Keratinocyte (primary cell): Measurements from ENCODE around the gene MEAF6. TPM values are rescaled to one million over a fixed set of nuclear protein-coding genes. Genes with fewer than 3 reads are reported as not detected.

ENCODE experiments used
- DNase-seq: peaks from one replicate; pipeline ENCODE4 v3.0.0-alpha.2; 2011; ENCODE audit warnings: low read depth, missing footprints, low spot score
- FAIRE-seq: peaks from 2 replicates; lab custom pipeline; 2011; peaks lifted over from hg19 to GRCh38; lab: Jason Lieb, UNC
- H2AFZ ChIP-seq: 2 replicates; pipeline ENCODE4 v1.6.0; 2012; ENCODE audit warnings: low read length, control low read depth, inconsistent platforms; ENCODE audit not compliant: control insufficient read depth
- H3K27ac ChIP-seq: 2 replicates; pipeline ENCODE4 v1.5.1; 2011; ENCODE audit warnings: low read length; ENCODE audit not compliant: control insufficient read depth, insufficient read depth
- H3K27me3 ChIP-seq: 3 replicates; pipeline ENCODE4 v1.6.0; 2011; ENCODE audit warnings: low read length; ENCODE audit not compliant: control insufficient read depth, insufficient read depth; ENCODE audit errors: extremely low read depth
- H3K36me3 ChIP-seq, 2 experiments: 2 replicates in 1 of 2; 3 replicates in 1 of 2; pipeline ENCODE4 v1.5.1; 2011; ENCODE audit warnings: low read length in 2 of 2, mild to moderate bottlenecking in 1 of 2; ENCODE audit not compliant: control insufficient read depth in 2 of 2, insufficient read depth in 2 of 2; ENCODE audit errors: extremely low read depth in 1 of 2
- H3K4me1 ChIP-seq: 3 replicates; pipeline ENCODE4 v1.5.1; 2011; ENCODE audit warnings: low read length; ENCODE audit not compliant: control insufficient read depth, insufficient read depth; ENCODE audit errors: extremely low read depth
- H3K4me2 ChIP-seq: 3 replicates; pipeline ENCODE4 v1.6.0; 2011; ENCODE audit warnings: low read depth, low read length; ENCODE audit not compliant: control insufficient read depth, insufficient read depth; ENCODE audit errors: extremely low read depth
- H3K4me3 ChIP-seq, 3 experiments: fragments of 200-600 bp in 1 of 3; sonication (generic) in 1 of 3; 2 replicates in 2 of 3; 3 replicates in 1 of 3; pipeline ENCODE4 v1.5.1; 2011 to 2016; ENCODE audit warnings: low read length in 3 of 3, mild to moderate bottlenecking in 3 of 3, control low read depth in 2 of 3, inconsistent platforms in 1 of 3, low read depth in 1 of 3, mixed read lengths in 1 of 3, mixed run types in 1 of 3, moderate library complexity in 1 of 3; ENCODE audit not compliant: control insufficient read depth in 2 of 3, insufficient read depth in 2 of 3; ENCODE audit errors: extremely low read depth in 1 of 3
- H3K79me2 ChIP-seq: 2 replicates; pipeline ENCODE4 v1.6.0; 2012; ENCODE audit warnings: low read length; ENCODE audit not compliant: control insufficient read depth, insufficient read depth
- H3K9ac ChIP-seq: 3 replicates; pipeline ENCODE4 v1.6.0; 2011; ENCODE audit warnings: low read length; ENCODE audit not compliant: control insufficient read depth, insufficient read depth; ENCODE audit errors: extremely low read depth
- H3K9me1 ChIP-seq: 3 replicates; pipeline ENCODE4 v1.6.0; 2011; ENCODE audit warnings: low read length; ENCODE audit not compliant: control insufficient read depth, insufficient read depth; ENCODE audit errors: extremely low read depth
- H3K9me3 ChIP-seq: 2 replicates; pipeline ENCODE4 v1.5.1; 2012; ENCODE audit warnings: low read depth, low read length; ENCODE audit not compliant: control insufficient read depth
- H4K20me1 ChIP-seq: 3 replicates; pipeline ENCODE4 v1.6.0; 2011; ENCODE audit warnings: low read length; ENCODE audit not compliant: control insufficient read depth, insufficient read depth; ENCODE audit errors: extremely low read depth
- EZH2 ChIP-seq: IDR thresholded peaks from one replicate; pipeline ENCODE4 v1.6.1; 2012; ENCODE audit warnings: inconsistent platforms, mild to moderate bottlenecking, low read length, moderate library complexity
- dilution Hi-C: fragments of 300-500 bp; cut with MboI; formaldehyde crosslinking; loops from one replicate; pipeline ENCODE4 v1.7.0; 2020; ENCODE audit warnings: low sequenced_read_pairs; ENCODE audit not compliant: extremely low pct_ligation_motif_present
- polyA plus RNA-seq, 5 experiments: library from polyadenylated mRNA; depleted of rRNA in 3 of 5; stranded (reverse) in 3 of 5; stranded (forward) in 1 of 5; unstranded in 1 of 5; fragments of >200 nt; gene quantifications; 1 replicate in 1 of 5; 2 replicates in 3 of 5; 3 replicates in 1 of 5; pipeline versions ENCODE4 v1.2.1 to v1.2.3, GENCODE V29; 2011 to 2012; ENCODE audit warnings: missing spikeins in 2 of 5, low read depth in 1 of 5, low replicate concordance in 1 of 5
- TF ChIP-seq, protein P1 (sequence below), 3 experiments: IDR thresholded peaks in 1 of 3; conservative IDR thresholded peaks in 1 of 3; optimal IDR thresholded peaks in 1 of 3; 2 replicates in 2 of 3; 3 replicates in 1 of 3; pipeline versions ENCODE3 to v1.5.1; 2011; ENCODE audit warnings: low read length in 3 of 3, mild to moderate bottlenecking in 3 of 3, moderate library complexity in 2 of 3, control low read depth in 1 of 3, inconsistent platforms in 1 of 3; ENCODE audit not compliant: insufficient read depth in 2 of 3; ENCODE audit errors: extremely low read depth in 1 of 3

Gene MEAF6
- polyA plus RNA-seq, 1 donor (not counting 4 experiments of a cell fraction or from before 2014, with no cell fraction given) = 51.9 TPM

DNA sequence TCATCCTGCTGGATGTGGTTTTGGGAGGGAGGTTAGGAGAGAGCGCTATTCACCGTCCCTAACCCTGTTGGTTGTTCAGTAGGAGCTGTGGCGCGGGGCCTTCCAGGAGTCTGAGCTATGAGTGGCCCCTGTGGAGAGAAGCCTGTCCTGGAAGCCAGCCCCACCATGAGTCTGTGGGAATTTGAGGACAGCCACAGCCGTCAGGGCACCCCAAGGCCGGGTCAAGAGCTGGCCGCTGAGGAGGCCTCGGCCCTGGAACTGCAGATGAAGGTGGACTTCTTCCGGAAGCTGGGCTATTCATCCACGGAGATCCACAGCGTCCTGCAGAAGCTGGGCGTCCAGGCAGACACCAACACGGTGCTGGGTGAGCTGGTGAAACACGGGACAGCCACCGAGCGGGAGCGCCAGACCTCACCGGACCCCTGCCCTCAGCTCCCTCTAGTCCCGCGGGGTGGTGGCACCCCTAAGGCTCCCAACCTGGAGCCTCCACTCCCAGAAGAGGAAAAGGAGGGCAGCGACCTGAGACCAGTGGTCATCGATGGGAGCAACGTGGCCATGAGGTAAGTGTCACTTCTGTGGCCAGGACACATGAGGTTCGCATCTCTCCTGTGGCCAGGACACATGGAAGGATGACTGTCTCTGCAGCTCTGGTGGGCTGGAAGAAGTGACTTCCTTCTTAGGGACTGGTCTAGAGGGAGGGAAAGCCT, 39.0 kb downstream of the MEAF6 start:
- dilution Hi-C loops = no loop called here
- Histone ChIP-seq H3K27ac (peak overlapping the region; percentile 99), H2AFZ (no peak overlapping the region), H3K9ac (peak overlapping the region; percentile 99), H3K4me1 (peaks cover 67% of the 10 kb centered on the region), H3K79me2 (peaks cover 62% of the 10 kb centered on the region), H3K4me2 (peak overlapping the region; percentile 96), H3K9me1 (peaks cover 4% of the 10 kb centered on the region), H3K36me3 (peaks cover 16 to 40% of the 10 kb centered on the region in 2 experiments), H4K20me1 (peaks cover 12% of the 10 kb centered on the region), H3K9me3 (no peaks in the 10 kb centered on the region), H3K4me3 (peak overlapping the region; percentile 57 to 99 (median 94)), H3K27me3 (no peaks in the 10 kb centered on the region)
- FAIRE-seq = no peak
- no peak for DNase-seq
- TF ChIP-seq, protein P1, sequence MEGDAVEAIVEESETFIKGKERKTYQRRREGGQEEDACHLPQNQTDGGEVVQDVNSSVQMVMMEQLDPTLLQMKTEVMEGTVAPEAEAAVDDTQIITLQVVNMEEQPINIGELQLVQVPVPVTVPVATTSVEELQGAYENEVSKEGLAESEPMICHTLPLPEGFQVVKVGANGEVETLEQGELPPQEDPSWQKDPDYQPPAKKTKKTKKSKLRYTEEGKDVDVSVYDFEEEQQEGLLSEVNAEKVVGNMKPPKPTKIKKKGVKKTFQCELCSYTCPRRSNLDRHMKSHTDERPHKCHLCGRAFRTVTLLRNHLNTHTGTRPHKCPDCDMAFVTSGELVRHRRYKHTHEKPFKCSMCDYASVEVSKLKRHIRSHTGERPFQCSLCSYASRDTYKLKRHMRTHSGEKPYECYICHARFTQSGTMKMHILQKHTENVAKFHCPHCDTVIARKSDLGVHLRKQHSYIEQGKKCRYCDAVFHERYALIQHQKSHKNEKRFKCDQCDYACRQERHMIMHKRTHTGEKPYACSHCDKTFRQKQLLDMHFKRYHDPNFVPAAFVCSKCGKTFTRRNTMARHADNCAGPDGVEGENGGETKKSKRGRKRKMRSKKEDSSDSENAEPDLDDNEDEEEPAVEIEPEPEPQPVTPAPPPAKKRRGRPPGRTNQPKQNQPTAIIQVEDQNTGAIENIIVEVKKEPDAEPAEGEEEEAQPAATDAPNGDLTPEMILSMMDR (optimal IDR thresholded peaks at IDR 0.05 in 1 of 3, IDR thresholded peaks at IDR 0.05 in 1 of 3, conservative IDR thresholded peaks at IDR 0.05 in 1 of 3; ENCODE audit: extremely low read depth in 1 of 3, insufficient read depth in 2 of 3, low read length in 3 of 3) = no peak
- TF ChIP-seq EZH2 = no peak

DNA sequence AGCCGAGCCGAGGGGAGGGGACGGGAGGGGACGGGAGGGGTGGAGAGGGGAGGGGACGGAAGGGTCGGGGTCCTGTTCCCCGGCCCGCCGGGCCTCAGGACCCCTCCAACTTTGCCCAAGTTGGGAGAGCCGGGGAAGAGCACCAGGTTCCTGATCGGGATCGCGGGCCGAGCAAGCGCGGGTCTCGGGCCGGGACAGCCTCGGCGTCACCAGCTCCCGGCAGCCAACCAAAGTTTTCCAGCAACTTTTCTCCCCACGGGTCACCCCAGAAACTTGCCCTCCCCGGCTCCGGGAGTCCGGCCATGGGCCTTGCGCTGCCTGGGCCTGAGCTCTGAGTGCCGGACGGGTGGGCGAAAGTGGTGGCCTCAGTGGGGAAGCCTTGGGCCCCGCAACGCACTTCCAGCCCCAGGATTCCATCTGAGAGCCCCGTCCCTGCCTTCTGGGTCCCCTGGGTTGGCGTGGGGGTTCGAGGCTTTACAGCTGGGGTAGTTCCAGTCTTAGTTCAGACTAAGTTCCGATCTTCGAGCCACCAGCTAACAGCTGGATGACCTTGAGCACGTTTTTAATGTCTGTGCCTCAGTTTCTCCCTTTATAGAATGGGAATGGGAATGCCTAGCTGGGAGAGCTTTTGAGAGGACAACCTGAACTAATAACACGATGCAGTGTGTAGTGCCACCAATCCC, 39.7 kb downstream of the MEAF6 start:
- H3K27ac ChIP-seq = peak overlapping the region; percentile 99
- peaks cover 9 to 34% of the 10 kb centered on the region in 2 experiments for H3K36me3 ChIP-seq
- H3K79me2 ChIP-seq = peaks cover 55% of the 10 kb centered on the region
- TF ChIP-seq EZH2 = no peak
- TF ChIP-seq, protein P1 (optimal IDR thresholded peaks at IDR 0.05 in 1 of 3, IDR thresholded peaks at IDR 0.05 in 1 of 3, conservative IDR thresholded peaks at IDR 0.05 in 1 of 3; ENCODE audit: extremely low read depth in 1 of 3, insufficient read depth in 2 of 3, low read length in 3 of 3) = no peak
- H3K27me3 ChIP-seq = no peaks in the 10 kb centered on the region
- H3K9ac ChIP-seq = peak overlapping the region; percentile 99
- no peak overlapping the region for H2AFZ ChIP-seq
- H3K4me1 ChIP-seq = peaks cover 61% of the 10 kb centered on the region
- peak; percentile 28 for DNase-seq
- H3K9me1 ChIP-seq = peaks cover 4% of the 10 kb centered on the region
- dilution Hi-C loops = no loop called here
- H3K4me2 ChIP-seq = peak overlapping the region; percentile 96
- H3K4me3 ChIP-seq = peak overlapping the region; percentile 57 to 99 (median 94)
- no peaks in the 10 kb centered on the region for H3K9me3 ChIP-seq
- no peak for FAIRE-seq
- peaks cover 12% of the 10 kb centered on the region for H4K20me1 ChIP-seq
